ENCODE data around the gene WDR20. TPM values are rescaled to one million over a fixed set of nuclear protein-coding genes. Genes with fewer than 3 reads are reported as not detected.
A peak's percentile ranks its signal among the peaks of the same experiment; 100 is the strongest.
"Not testable (repeated sequence)": the region's sequence is repeated elsewhere in the genome, so short reads cannot be mapped to it uniquely, and the experiment has no call there.

Gene WDR20
- total and polyA plus RNA-seq, 11 donors, result 10.4 to 26.5 (median 19.5) TPM

DNA sequence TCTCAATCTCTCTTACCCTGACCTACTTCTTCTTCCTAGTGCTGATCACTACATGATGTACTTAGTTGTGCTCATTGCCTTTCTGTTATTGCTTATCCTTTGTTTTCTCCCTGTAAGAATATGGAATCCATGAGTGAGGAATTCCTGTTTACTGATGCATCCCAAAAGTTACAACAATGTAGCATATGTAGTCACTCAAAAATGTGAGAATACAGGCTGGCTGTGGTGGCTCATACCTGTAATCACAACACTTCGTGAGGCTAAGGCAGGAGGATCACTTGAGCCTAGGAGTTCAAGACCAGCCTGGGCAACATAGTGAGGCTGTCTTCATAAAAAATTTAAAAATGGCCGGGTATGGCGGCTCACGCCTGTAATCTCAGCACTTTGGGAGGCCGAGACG, 8.0 kb upstream of the WDR20 start:
- Histone ChIP-seq H3K36me3 (peaks cover 0 to 3% (median 0%) of the 10 kb centered on the region in 9 donors), H3K27me3 (no peaks in the 10 kb centered on the region), H3K27ac (no peak overlapping the region), H3K4me1 (no peaks in the 10 kb centered on the region), H3K4me3 (no peak overlapping the region), H3K9me3 (no peaks in the 10 kb centered on the region)
- TF ChIP-seq POLR2A (IDR thresholded peaks at IDR 0.05), result no peak
- TF ChIP-seq CTCF (IDR thresholded peaks at IDR 0.05), result no peak
- no peak for ATAC-seq
- DNase-seq, result no peak
- 79 to 81% (median 81%) methylated on average over 6 of the region's 6 CpGs for WGBS, 4 donors
- intact Hi-C loops (cut with DNase I), result no loop called here

DNA sequence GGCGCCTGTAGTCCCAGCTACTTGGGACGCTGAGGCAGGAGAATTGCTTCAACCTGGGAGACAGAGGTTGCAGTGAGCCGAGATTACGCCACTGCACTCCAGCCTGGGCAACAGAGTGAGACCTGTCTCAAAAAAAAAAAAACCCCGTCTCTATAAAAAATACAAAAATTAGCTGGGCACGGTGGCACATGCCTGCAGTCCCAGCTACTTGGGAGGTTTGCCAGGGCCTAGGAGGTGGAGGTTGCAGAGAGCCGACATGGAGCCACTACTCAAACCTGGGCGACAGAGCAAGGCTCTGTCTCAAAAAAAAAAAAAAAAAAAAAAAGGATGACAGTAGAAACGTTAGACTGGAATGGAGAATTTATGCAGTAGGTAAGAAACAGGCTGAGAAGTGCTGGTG, 5.7 kb upstream of the WDR20 start:
- 93 to 96% (median 94%) methylated on average over 9 of the region's 9 CpGs for WGBS, 4 donors
- intact Hi-C loops (cut with DNase I); ATAC-seq; DNase-seq; H3K27ac ChIP-seq; H3K36me3 ChIP-seq; H3K27me3 ChIP-seq; H3K4me3 ChIP-seq; H3K9me3 ChIP-seq; H3K4me1 ChIP-seq: not testable (repeated sequence)

- H3K27me3 ChIP-seq, H3K4me3 ChIP-seq, H3K27ac ChIP-seq, H3K4me1 ChIP-seq, DNase-seq, ATAC-seq, H3K9me3 ChIP-seq, H3K36me3 ChIP-seq: not testable (repeated sequence)
- 88 to 91% (median 89%) methylated on average over 10 of the region's 10 CpGs for WGBS, 4 donors
- intact Hi-C loops (cut with DNase I), result loop anchor here in 1 of 10 donors (5.0 kb wide), 1 partner anchor 47 kb away; the partner anchor contains the start of gene HSP90AA1
Measured at GRCh38 chr14:102134719-102135118, 5.0 kb upstream of the WDR20 start.

GRCh38 chr14:102135456-102135855, 4.2 kb upstream of the WDR20 start:
- peaks cover 0 to 11% (median 3%) of the 10 kb centered on the region in 12 donors for H3K4me1 ChIP-seq
- not testable (repeated sequence) for H3K36me3 ChIP-seq, DNase-seq, ATAC-seq, H3K4me3 ChIP-seq, H3K27me3 ChIP-seq, H3K27ac ChIP-seq, H3K9me3 ChIP-seq
- intact Hi-C loops (cut with DNase I), result loop anchor here in 1 of 10 donors (5.0 kb wide), 1 partner anchor 48 kb away; the partner anchor contains the start of gene HSP90AA1
- 96 to 98% (median 97%) methylated on average over 13 to 30 of the region's 30 CpGs for WGBS, 4 donors

- ATAC-seq, result no peak
- H3K36me3 ChIP-seq, result peaks cover 0 to 6% (median 2%) of the 10 kb centered on the region in 9 donors
- no peaks in the 10 kb centered on the region for H3K9me3 ChIP-seq
- intact Hi-C loops (cut with DNase I), result loop anchor here in 1 of 10 donors (5.0 kb wide), 1 partner anchor 51 kb away; the partner anchor contains the start of gene HSP90AA1
- H3K4me3 ChIP-seq, result peak overlapping the region in 10 of 12 donors; percentile 75 to 100 (median 96)
- TF ChIP-seq POLR2A (IDR thresholded peaks at IDR 0.05) (no peak), CTCF (IDR thresholded peaks at IDR 0.05) (no peak)
- H3K27ac ChIP-seq, result no peak overlapping the region
- DNase-seq, result no peak
- H3K27me3 ChIP-seq, result no peaks in the 10 kb centered on the region
- H3K4me1 ChIP-seq, result peaks cover 0 to 35% (median 22%) of the 10 kb centered on the region in 12 donors
- whole genome bisulfite sequencing, 4 donors, result 32 to 37% (median 34%) methylated on average over 3 of the region's 3 CpGs
Measured at GRCh38 chr14:102138535-102138934, 1.2 kb upstream of the WDR20 start.

- ATAC-seq (no peak), DNase-seq (no peak)
- Histone ChIP-seq H3K9me3 (no peaks in the 10 kb centered on the region), H3K4me1 (peaks cover 0 to 35% (median 22%) of the 10 kb centered on the region in 12 donors), H3K4me3 (peak overlapping the region; percentile 74 to 100 (median 96)), H3K27me3 (no peaks in the 10 kb centered on the region), H3K36me3 (peaks cover 0 to 6% (median 2%) of the 10 kb centered on the region in 9 donors), H3K27ac (peak overlapping the region in 8 of 12 donors; percentile 18 to 92 (median 86))
- TF ChIP-seq POLR2A (IDR thresholded peaks at IDR 0.05) (no peak), CTCF (IDR thresholded peaks at IDR 0.05) (no peak)
- 4 to 8% (median 7%) methylated on average over 14 of the region's 14 CpGs for WGBS, 4 donors
- intact Hi-C loops (cut with DNase I), result loop anchor here in 1 of 10 donors (5.0 kb wide), 1 partner anchor 52 kb away; the partner anchor contains the start of gene HSP90AA1
Measured at GRCh38 chr14:102138961-102139285, 774 bp upstream of the WDR20 start.
